ENCODE data around the gene C16orf86.
"Not testable (repeated sequence)": the region's sequence is repeated elsewhere in the genome, so short reads cannot be mapped to it uniquely, and the experiment has no call there.

Gene C16orf86

GRCh38 chr16:67668495-67669157, 2.0 kb downstream of the C16orf86 start:
- no peak for DNase-seq

DNA sequence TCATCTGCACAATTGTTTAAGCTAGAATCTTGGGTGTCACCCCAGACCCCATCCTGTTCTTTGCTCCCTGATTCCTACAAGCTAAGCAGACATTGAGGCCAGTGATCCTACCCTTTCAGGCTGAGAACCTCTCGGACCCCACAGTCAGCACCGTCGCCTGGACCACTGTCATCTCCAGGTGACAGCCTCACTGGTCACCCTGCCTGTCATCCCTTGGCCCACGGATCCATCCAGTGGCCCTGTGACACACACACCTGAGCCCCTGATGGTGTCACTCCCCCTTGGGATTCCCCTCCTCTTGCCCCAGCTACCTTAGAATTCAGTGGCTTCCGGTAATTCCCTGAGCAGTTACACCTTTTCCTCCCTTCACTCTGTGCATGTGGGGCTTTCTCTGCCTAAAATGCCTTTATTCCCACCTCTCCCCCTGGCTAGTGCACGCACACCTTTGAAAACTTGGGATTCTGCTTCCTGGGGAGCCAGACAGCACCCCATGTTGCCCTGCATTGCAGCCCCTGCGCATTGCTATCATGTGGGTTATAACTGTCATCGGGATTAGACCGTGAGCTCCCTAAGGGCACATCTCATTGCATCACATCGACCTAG, 3.0 kb downstream of the C16orf86 start:
- no peak for DNase-seq

DNA sequence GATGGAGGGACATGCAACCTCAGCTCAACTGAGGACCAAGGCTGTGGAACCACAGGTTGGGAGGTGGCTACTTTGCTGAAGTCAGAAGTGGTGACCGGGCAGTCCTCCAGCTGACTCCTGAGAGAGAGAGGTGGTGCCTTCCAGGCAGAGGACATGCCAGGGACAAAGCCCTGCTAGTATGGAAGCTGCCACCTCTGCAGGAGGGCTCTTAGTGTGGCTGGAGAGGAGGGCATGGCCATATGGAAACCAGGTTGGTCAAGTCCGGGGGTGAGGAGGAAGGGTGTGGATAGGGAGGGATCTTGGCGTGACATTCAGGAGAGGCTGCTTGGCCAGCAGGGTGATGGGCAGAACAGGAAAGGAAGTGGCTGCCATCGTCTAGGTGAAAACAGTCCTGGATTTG, 5.7 kb downstream of the C16orf86 start:
- no peak for DNase-seq

DNA sequence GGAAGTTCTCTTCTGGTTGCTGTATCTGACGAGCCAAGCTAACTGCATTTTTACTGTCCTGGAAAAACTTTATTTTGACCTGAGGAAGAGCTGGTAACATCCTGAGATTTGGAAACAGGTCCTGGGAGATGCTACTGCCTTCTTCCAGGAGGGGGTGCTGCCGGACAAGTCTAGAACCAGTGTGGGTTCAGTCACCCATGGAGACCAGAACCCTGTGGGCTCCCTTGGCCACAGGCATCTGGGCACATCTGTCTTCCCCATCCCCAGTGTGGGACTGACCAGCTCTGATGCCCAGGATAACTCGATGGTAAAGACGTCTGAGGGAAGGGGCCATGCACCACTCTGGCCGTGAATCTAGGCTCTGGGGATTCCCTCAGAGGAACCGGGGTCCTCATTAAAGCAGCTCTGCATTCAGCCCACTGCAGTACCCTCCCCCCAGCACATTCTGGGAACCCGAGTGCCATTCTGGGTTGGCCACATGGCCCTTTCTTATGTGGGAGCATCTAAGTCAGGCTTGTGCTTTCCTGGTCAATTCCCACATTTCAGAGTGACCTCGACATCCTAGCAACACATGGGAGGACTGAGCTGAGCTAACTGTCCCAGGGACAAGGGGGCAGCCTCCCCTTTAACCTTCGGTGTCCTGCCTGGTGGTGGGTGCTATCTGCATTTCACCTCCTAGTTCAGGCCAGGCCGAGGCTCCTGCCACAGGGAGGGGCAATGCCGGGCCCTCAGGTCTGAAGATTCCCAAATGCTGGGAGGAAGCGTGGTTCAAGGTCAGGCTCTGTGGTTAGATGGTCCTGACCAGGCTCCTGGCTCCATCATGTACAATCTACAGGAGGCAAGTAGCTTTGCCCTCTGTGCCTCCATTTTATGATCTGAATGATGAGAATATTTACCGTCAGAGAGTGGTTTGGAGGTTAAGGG, 6.4 kb downstream of the C16orf86 start:
- DNase-seq = peak; percentile 35

- DNase-seq = no peak
Observed at GRCh38 chr16:67673712-67674580, 7.3 kb downstream of the C16orf86 start.

GRCh38 chr16:67674851-67675578, 8.4 kb downstream of the C16orf86 start:
- DNase-seq = no peak

DNA sequence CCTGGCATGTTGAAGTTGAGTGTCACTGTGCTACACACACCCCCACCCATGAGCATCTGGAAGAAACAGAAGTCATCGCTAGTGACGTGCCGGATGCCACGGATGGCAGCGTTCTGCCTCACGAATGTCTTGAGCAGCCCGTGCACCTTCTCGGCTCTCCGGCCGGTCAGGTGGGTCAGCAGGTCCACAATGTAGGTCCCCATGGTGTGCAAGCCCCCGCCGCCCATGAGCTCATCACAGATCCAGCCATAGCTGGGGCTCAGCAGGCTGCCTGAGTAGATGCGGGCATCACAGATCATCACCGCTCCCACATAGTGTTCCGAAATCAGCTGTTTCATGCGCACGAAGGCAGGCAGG, 8.9 kb downstream of the C16orf86 start:
- DNase-seq = no peak

GRCh38 chr16:67675999-67676398, 9.4 kb downstream of the C16orf86 start:
- DNase-seq = no peak

- DNase-seq = no peak
Observed at GRCh38 chr16:67676516-67676915, 9.9 kb downstream of the C16orf86 start.

DNA sequence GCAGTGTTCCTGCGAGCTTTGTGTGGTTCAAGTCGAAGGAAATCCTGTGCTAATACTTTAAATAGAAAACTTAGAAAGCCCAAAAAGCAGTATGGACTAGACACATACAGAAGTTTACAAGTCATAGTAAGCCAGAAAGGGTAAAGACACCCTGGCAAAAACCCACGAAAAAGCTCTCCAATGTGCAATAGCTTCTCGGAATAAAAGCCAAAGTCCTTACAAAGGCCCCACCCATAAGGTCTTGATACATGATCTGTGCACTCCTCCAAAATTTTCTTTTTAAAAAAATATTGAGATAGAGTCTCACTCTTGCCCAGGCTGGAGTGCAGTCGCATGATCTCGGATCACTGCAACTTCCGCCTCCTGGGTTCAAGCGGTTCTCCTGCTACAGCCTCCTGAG, 10.3 kb downstream of the C16orf86 start:
- DNase-seq = no peak

DNA sequence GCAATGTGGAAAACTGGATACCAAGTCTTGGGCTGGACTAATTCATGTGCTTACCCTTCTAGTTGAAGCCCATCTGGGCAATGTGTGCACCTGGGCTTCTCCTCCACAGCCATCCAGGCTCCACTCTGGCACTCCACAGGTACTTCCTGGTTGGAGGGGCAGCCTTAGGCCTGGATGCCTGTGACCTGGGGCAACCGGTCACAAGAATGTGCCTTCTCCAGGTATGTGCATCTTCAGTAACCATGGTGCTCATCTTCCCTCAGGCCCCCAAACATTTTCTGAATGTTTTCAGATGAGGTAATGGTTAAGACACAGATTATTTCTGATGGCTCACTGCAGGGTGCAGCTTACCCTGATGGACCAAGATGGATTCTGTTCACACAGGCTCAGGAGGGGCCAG, 11.1 kb downstream of the C16orf86 start:
- no peak for DNase-seq

GRCh38 chr16:67678354-67679023, 11.9 kb downstream of the C16orf86 start:
- no peak for DNase-seq

GRCh38 chr16:67679935-67680897, 13.6 kb downstream of the C16orf86 start:
- no peak for DNase-seq

- no peak for DNase-seq
Observed at GRCh38 chr16:67683767-67684166, 17.2 kb downstream of the C16orf86 start.

- no peak for DNase-seq
Observed at GRCh38 chr16:67685388-67686112, 18.9 kb downstream of the C16orf86 start.

- not testable (repeated sequence) for DNase-seq
Observed at GRCh38 chr16:67693517-67694285, 27.1 kb downstream of the C16orf86 start.

DNA sequence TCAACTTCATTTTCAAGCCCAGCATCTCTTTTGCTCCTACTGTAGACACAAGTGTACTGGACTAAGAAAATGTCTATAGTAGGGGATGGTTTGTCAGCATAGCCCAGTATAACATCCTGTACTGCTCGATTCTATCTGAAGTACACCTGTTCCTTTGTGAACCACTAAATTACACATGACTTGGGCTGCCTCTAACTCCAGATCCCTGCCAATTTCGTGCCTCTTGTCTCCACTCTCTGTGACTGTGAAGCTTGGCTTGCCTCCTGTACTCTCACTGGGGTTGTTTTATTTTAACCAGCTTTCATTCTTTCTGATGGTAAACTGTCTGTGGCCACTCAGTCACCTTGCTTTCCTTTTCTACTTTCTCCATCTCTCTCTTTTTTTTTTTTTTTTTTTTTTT, 28.0 kb downstream of the C16orf86 start:
- DNase-seq = no peak

DNA sequence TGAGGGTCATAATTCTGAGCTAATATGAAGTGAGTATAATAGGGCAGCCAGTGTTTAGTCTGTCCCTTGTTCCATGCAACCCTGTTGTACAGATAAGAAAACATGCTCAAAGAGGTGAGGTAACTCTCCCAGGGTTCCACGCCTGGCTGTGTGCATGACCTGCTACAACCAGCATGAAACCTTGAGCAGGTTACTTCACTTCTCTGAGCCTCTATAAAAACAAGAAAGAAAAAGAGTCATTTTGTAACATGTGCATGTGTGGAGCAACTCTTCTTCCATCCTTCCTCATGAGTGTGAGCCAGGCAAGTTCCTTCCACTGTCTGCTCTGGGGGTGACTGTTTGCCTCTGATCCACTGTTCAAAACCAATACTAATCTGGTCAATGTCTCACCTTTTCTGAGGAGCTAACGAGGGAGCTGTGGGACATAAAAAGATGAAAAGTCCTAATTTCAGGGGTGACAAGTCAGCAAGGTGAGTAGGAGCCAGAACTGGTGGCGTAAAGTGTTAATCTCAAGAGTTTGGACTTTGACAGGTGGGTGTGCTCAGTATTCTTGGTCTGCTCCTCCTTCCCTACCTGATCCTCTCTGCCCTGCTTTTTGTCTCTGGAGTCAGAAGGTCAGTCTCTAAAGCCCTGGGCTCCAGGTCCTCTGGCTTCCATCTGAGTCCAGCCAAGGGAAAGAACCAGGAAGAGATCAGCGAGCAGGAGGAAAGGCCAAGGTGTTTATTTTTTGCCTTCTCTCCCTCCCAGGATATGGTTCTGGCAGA, 31.0 kb downstream of the C16orf86 start:
- DNase-seq = no peak

Measured in DMS 273 treated with DMSO at 0.1 percent for 48 hours (cell line).